ENCODE data around the gene GAK. TPM values are rescaled to one million over a fixed set of nuclear protein-coding genes. Genes with fewer than 3 reads are reported as not detected.

The GAK gene
- total and polyA plus RNA-seq, 2 of the 4 experiments (the other 2 are of a cell fraction) = 45.1 to 133 TPM

DNA sequence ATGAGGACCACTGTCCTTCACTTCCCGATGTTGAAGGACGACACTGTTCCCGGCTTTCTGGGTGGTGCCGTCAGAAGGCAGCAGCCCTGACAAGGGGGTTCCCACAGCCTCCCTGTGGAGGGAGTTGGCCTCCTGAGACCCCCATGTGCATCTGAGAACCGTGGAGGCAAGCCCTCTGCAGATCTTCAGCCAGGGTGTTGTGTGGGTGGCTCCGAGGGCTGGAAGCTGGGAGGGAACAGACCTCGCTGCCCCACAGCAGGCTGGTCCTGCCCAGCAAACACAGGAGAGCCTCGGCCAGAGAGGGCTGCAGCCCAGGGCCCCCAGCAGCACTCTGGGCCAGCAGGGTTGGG lies 25.1 kb upstream of the GAK start:
- intact Hi-C loops (cut with micrococcal nuclease) (no loop called here), dilution Hi-C loops (cut with HindIII; ENCODE audit: low sequenced_read_pairs, unreplicated experiment) (no loop called here), in situ Hi-C loops (cut with MboI; ENCODE audit: low sequenced_read_pairs) (no loop called here)
- Histone ChIP-seq H3K9me1 (ENCODE audit: insufficient read depth, low read length) (0 out of 2 replicates have a peak, but pooled peaks cover 2% of the 10 kb centered on the region), H2BK5ac (ENCODE audit: low read depth, low read length, poor library complexity, severe bottlenecking) (no peak overlapping the region), H2AFZ (replicated peaks; ENCODE audit: low read length, poor library complexity) (no peak overlapping the region), H2AK5ac (ENCODE audit: low read depth, low read length) (no peak overlapping the region), H4K8ac (ENCODE audit: low read depth in 2 of 2, low read length in 2 of 2) (no peak overlapping the region), H3K56ac (ENCODE audit: extremely low read depth, insufficient read depth, low read length) (no peak overlapping the region), H3K4me2 (ENCODE audit: low read depth, low read length) (no peak overlapping the region), H3K18ac (ENCODE audit: low read depth, low read length) (no peak overlapping the region), H3K4me3 (ENCODE audit: insufficient read depth, low read depth, low read length) (no peak overlapping the region), H2BK120ac (ENCODE audit: low read depth, low read length) (no peak overlapping the region), H3K79me1 (ENCODE audit: low read depth in 1 of 2, low read length in 2 of 2) (no peaks in the 10 kb centered on the region), H3K4ac (ENCODE audit: low read depth, low read length) (no peak overlapping the region), H4K91ac (ENCODE audit: insufficient read depth, low read depth, low read length) (no peak overlapping the region), H3K23ac (ENCODE audit: low read depth, low read length) (no peak overlapping the region), H3K4me1 (ENCODE audit: control insufficient read depth, insufficient read depth, low read length) (no peaks in the 10 kb centered on the region), H3K9ac (ENCODE audit: low read depth, low read length) (no peak overlapping the region), H3K14ac (replicated peaks; ENCODE audit: low read depth, low read length) (no peak overlapping the region), H3K9me3 (ENCODE audit: control insufficient read depth, insufficient read depth, low read length) (no peaks in the 10 kb centered on the region), H3K27me3 (ENCODE audit: control insufficient read depth, insufficient read depth, low read length) (no peaks in the 10 kb centered on the region), H4K5ac (ENCODE audit: low read depth, low read length) (no peak overlapping the region), H3K36me3 (ENCODE audit: control insufficient read depth, insufficient read depth, low read length) (peaks cover 37% of the 10 kb centered on the region), H2BK20ac (ENCODE audit: low read depth, low read length) (no peak overlapping the region), H2AK9ac (replicated peaks; ENCODE audit: low read depth, low read length, poor library complexity) (no peak overlapping the region), H3K27ac (ENCODE audit: insufficient read depth, low read length) (no peak overlapping the region), H2BK15ac (ENCODE audit: low read depth, low read length) (no peak overlapping the region), H4K20me1 (ENCODE audit: insufficient read depth, low read length) (no peaks in the 10 kb centered on the region; the same call in 1 of the 2 replicates)
- POLR2A ChIA-PET (ENCODE audit: unreplicated experiment) = no interaction called here
- DNase-seq = no peak
- TF ChIP-seq, protein P1, sequence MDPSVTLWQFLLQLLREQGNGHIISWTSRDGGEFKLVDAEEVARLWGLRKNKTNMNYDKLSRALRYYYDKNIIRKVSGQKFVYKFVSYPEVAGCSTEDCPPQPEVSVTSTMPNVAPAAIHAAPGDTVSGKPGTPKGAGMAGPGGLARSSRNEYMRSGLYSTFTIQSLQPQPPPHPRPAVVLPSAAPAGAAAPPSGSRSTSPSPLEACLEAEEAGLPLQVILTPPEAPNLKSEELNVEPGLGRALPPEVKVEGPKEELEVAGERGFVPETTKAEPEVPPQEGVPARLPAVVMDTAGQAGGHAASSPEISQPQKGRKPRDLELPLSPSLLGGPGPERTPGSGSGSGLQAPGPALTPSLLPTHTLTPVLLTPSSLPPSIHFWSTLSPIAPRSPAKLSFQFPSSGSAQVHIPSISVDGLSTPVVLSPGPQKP (IDR thresholded peaks at IDR 0.05; ENCODE audit: borderline replicate concordance, low read depth, low read length) = no peak
- TF ChIP-seq CHD1 (IDR thresholded peaks at IDR 0.05; ENCODE audit: low read depth, low read length) = no peak
- no peak for TF ChIP-seq POLR2A (IDR thresholded peaks at IDR 0.05; ENCODE audit: low read depth, low read length)
- no peak for TF ChIP-seq MAZ (IDR thresholded peaks at IDR 0.05; ENCODE audit: borderline replicate concordance, low read depth, low read length)
- TF ChIP-seq, protein P2, sequence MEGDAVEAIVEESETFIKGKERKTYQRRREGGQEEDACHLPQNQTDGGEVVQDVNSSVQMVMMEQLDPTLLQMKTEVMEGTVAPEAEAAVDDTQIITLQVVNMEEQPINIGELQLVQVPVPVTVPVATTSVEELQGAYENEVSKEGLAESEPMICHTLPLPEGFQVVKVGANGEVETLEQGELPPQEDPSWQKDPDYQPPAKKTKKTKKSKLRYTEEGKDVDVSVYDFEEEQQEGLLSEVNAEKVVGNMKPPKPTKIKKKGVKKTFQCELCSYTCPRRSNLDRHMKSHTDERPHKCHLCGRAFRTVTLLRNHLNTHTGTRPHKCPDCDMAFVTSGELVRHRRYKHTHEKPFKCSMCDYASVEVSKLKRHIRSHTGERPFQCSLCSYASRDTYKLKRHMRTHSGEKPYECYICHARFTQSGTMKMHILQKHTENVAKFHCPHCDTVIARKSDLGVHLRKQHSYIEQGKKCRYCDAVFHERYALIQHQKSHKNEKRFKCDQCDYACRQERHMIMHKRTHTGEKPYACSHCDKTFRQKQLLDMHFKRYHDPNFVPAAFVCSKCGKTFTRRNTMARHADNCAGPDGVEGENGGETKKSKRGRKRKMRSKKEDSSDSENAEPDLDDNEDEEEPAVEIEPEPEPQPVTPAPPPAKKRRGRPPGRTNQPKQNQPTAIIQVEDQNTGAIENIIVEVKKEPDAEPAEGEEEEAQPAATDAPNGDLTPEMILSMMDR (conservative IDR thresholded peaks at IDR 0.05; ENCODE audit: low read depth, low read length) = no peak
- no peak for TF ChIP-seq RFX5 (IDR thresholded peaks at IDR 0.05; ENCODE audit: low read depth, low read length)
- TF ChIP-seq, protein P3, sequence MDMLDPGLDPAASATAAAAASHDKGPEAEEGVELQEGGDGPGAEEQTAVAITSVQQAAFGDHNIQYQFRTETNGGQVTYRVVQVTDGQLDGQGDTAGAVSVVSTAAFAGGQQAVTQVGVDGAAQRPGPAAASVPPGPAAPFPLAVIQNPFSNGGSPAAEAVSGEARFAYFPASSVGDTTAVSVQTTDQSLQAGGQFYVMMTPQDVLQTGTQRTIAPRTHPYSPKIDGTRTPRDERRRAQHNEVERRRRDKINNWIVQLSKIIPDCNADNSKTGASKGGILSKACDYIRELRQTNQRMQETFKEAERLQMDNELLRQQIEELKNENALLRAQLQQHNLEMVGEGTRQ (IDR thresholded peaks at IDR 0.05; ENCODE audit: low read depth, low read length) = no peak
- no peak for TF ChIP-seq RCOR1 (IDR thresholded peaks at IDR 0.05; ENCODE audit: insufficient replicate concordance, low read length)
- TF ChIP-seq MXI1 (IDR thresholded peaks at IDR 0.05; ENCODE audit: borderline replicate concordance, low read depth, low read length) = no peak
- BruUV-seq (replicated peaks) = no TSS peak
- CTCF ChIA-PET = no interaction called here
- WGBS, 2 experiments (ENCODE audit: extremely low coverage in 2 of 2, insufficient read length in 1 of 2) = 62% methylated on average over 3 of the region's 8 CpGs; no CpG with 5 or more reads in 1 of the 2 experiments
- ATAC-seq (ENCODE audit: low read depth) = no peak

Measured in IMR-90 (cell line).